Activated naive CD8-positive, alpha-beta T cell (primary cell): ENCODE measurements around the gene BCAS3.

ENCODE experiments used
- H3K27ac Mint-ChIP-seq: one replicate; pipeline ENCODE4 v1.8.0; 2021; ENCODE audit warnings: mixed read lengths
- H3K27me3 Mint-ChIP-seq: one replicate; pipeline ENCODE4 v1.8.0; 2021; ENCODE audit warnings: mixed read lengths
- H3K36me3 Mint-ChIP-seq: one replicate; pipeline ENCODE4 v1.8.0; 2021; ENCODE audit warnings: mixed read lengths
- H3K4me1 Mint-ChIP-seq: one replicate; pipeline ENCODE4 v1.8.0; 2021; ENCODE audit warnings: low read depth, mixed read lengths
- H3K4me3 Mint-ChIP-seq: one replicate; pipeline ENCODE4 v1.8.0; 2021; ENCODE audit warnings: mild to moderate bottlenecking, mixed read lengths
- H3K9me3 Mint-ChIP-seq: one replicate; pipeline ENCODE4 v1.8.0; 2021; ENCODE audit warnings: low read depth, mixed read lengths

The BCAS3 gene

DNA sequence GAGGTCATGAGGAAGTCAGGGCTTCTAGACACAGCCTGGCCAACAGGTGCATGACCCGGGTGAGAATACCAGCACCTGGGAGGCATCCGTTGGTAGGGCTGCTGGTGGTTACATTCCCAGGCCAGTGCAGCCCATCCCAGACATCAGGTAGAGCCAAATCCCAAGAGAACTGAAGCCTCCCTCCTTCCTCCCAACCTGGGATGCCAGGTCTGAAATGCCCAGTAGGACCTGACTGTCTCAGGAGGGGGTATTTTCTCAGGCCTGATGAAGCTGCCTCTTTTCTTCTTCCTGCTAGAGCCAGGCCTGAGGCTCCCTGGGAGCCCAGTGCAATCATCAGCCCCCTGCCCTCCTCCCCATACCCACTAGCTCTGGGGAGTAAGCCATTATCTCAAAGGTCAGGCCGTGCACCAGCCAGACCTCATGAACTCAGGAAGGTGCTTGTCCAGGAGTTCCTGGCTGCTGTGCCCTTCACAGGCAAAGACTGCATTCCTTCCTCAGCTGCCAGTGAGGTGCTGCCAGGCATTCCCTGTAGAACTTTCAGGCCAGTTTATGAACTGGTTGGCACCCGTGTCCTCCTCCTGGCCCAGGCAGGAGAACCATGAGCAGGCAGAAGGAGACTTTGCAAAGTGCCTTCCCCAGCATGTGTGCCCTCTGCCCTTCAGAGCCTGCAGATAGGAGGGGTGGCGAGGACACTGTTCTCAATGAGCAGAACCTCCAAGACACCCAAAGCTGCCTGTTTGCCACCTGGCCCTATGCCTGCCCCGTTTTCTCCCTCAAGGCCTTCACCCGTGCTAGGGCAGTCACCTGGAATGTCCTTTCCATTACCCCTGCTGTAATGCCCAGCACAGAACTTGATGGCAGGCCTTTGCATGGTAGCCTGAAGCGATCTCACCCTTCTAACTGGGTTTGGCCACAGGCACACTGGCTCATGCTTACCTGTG, 729.6 kb downstream of the BCAS3 start:
- no peaks in the 10 kb centered on the region for H3K9me3 Mint-ChIP-seq
- peaks cover 37% of the 10 kb centered on the region for H3K4me1 Mint-ChIP-seq
- peak overlapping the region; percentile 20 for H3K4me3 Mint-ChIP-seq
- no peak overlapping the region for H3K27ac Mint-ChIP-seq
- no peaks in the 10 kb centered on the region for H3K36me3 Mint-ChIP-seq
- peaks cover 31% of the 10 kb centered on the region for H3K27me3 Mint-ChIP-seq

GRCh38 chr17:61408151-61409041, 730.7 kb downstream of the BCAS3 start:
- Mint-ChIP-seq H3K4me3 (peak overlapping the region; percentile 80), H3K9me3 (no peaks in the 10 kb centered on the region)

DNA sequence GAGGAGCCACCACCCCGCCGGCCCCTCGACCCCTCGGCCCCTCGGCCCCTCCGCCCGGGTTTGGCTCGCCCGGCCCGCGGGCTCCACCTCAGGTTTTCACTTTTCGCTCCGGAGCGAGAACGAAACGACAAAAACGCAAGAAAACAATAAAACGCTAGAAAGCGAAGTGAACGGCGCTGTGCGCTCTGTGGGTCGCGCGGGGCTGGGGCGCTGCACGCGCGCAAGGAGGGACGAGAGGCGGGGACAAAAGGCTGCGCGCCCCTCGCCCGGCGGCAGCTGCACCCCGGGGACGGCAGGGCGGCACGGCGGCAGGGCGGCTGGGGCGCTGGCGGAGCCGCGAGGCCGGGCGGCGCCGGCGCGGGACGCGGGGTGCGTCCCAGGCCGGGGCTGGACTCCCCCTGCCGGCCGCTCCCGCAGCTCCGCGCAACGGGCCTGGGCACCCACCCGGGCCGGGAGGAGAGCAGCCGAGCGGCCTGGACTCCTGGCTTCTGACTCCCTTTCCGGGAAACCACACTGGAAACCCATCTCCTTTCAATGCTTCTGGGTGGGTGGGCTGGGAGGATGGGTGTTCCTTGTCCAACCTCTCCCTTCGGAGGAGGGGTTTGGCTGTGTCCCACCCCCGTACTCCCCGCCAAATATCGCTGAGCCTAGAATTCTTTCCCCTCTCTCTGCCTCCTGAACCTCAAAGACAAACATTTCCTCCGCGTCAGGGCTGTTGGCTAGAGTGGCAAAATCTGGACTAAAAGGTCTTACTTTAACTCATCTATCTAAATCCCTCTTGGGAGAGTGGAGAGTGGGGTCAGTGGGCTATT, 731.9 kb downstream of the BCAS3 start:
- Mint-ChIP-seq H3K9me3 (no peaks in the 10 kb centered on the region), H3K36me3 (no peaks in the 10 kb centered on the region), H3K4me3 (peak overlapping the region; percentile 78), H3K4me1 (peaks cover 21% of the 10 kb centered on the region), H3K27ac (no peak overlapping the region), H3K27me3 (peaks cover 21% of the 10 kb centered on the region)

More at GRCh38 chr17:61408151-61409041, 730.7 kb downstream of the BCAS3 start:
- H3K27ac Mint-ChIP-seq = no peak overlapping the region
- peaks cover 27% of the 10 kb centered on the region for H3K4me1 Mint-ChIP-seq
- H3K27me3 Mint-ChIP-seq = peaks cover 25% of the 10 kb centered on the region
- H3K36me3 Mint-ChIP-seq = no peaks in the 10 kb centered on the region

- no peaks in the 10 kb centered on the region for H3K9me3 Mint-ChIP-seq
- peaks cover 21% of the 10 kb centered on the region for H3K27me3 Mint-ChIP-seq
- peak overlapping the region; percentile 78 for H3K4me3 Mint-ChIP-seq
- peaks cover 21% of the 10 kb centered on the region for H3K4me1 Mint-ChIP-seq
- no peak overlapping the region for H3K27ac Mint-ChIP-seq
- H3K36me3 Mint-ChIP-seq = no peaks in the 10 kb centered on the region
These were observed 732.7 kb downstream of the BCAS3 start for GRCh38 chr17:61410141-61411010.

DNA sequence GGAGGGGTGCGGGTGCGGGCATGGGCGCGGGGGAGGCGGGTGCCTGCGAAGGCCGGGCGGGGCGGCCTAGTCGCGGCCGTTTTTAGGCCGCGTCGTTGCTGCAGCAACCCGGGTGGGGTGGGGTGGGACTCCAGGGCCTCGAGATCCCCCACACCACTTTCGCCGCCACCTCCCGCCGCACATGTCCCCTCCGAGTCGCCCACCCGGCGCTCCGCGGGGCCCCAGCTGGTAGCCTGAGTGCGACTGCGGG, 733.3 kb downstream of the BCAS3 start:
- Mint-ChIP-seq H3K27me3 (peaks cover 21% of the 10 kb centered on the region), H3K4me3 (peak overlapping the region; percentile 78), H3K27ac (no peak overlapping the region), H3K36me3 (no peaks in the 10 kb centered on the region), H3K4me1 (peaks cover 21% of the 10 kb centered on the region), H3K9me3 (no peaks in the 10 kb centered on the region)

DNA sequence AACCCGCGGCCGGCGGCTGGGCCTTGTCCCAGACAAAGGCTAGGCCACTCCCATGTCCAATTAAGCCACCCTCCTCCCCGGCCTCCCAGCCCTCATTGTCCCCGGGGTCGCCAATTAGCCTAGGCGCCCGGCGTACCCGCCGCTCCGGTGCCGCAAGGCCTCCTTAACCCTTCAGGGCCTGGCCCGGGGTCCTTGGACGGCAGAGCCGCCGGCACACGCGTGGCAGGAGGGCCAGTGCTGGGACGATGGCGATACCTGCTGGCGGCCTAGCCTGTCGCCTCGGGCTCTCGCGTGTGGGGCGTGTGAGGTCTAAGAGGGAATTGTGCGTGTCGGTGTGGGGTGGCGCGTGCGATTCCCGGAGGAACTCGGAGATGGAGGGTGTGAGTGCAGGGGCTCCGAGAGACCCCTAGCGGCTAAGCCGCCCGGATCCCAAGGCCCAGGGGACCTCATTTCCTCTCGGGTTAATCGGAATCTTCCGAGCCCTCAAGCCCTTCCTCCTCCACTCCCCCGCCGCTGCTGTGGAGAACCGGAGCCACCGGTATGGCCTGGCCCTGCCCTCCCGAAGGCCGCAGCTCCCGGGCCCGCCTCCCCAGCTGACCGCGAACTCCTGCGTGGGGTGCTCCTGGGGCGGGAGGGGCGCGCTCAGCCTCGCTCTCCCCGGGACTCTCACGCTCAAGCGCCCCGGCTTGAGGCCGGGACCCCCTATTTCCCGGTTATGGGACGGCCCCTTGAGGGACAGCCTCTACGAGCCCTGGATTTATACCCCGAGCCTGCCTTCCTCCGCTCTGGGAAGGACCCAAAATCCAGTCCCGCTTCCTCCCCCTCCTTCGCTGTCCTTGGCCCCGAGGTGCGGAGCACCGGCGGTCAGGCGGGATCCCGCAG, 733.9 kb downstream of the BCAS3 start:
- Mint-ChIP-seq H3K36me3 (no peaks in the 10 kb centered on the region), H3K9me3 (no peaks in the 10 kb centered on the region), H3K27me3 (peaks cover 21% of the 10 kb centered on the region), H3K27ac (no peak overlapping the region), H3K4me3 (peak overlapping the region; percentile 66), H3K4me1 (peaks cover 21% of the 10 kb centered on the region)

DNA sequence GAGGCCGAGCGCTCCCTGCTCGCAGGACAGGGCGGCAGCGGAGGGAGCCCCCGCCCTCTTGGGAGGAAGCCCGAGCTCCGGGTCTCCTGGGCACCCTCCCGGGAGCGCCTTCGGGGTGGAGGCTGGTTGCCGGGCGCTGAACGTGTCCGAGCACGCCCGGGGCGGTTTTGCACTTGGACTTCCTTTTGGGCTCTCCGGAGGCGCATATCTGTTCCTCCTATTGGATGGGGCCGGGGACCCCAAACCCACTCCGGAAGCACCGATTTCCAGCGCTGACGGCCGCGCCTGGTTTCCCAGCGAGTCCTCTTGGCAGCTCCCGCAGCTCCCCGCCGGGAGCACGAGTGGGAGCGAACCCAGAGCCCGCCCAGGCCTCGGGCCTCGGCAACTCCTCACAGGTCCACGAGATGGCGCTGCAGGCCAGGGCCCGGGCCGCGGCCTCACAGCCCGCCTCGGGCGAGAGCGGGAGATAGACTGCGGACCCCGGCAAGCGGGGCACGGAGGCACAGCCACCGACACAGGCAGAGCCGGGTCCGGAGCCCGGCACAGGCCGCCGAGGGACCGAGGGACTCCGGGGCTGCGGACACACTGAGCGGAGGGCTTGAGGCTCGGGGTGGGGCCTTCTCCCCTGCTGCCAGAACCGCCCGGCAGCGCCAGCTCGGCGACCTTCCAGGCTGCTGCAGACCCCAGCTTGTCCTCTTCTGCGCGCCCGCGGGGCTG, 734.6 kb downstream of the BCAS3 start:
- H3K4me1 Mint-ChIP-seq = peaks cover 21% of the 10 kb centered on the region

DNA sequence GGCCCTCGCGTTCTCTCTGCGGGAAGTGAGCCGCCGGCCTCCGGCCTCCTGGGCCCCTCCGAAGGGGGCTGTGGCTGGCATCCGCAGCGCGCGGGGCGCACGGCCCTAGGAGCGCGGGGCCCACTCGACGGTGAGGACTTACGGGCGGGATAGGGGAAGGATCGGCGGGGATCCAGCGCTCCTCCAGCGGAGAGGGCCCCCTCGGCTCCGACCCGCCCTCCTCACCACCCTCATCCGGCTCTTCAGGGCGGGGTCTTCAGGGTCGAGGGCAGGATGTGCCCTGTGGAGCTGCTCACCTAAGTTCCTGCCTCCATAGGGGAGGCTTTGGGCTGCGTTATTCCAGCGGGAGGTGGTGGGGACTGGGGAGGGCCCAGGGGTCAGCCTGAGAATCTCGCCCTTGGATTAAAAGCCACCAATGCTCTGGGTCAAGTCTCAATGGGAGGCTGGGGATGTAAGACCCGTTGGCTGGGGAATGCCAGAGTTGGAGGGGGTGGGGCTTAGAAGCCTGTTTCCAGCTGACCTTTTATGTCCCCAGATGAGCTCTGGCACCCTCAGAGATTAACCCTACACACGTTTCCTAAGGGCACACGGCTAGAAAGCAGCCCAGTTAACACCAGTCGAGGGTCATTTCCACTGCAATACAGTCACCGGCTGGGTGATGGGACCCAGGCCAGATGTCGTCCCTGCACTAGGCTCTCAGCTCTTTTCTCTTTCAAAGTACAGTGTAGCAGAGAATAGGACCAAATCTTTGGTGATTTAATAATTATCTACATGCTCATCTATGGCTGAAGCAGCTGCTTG, 735.4 kb downstream of the BCAS3 start:
- Mint-ChIP-seq H3K4me3 (peak overlapping the region; percentile 69), H3K9me3 (no peaks in the 10 kb centered on the region), H3K27me3 (peaks cover 19% of the 10 kb centered on the region), H3K36me3 (no peaks in the 10 kb centered on the region), H3K4me1 (peaks cover 16% of the 10 kb centered on the region), H3K27ac (no peak overlapping the region)

More for the DNA sequence above, 734.6 kb downstream of the BCAS3 start:
- Mint-ChIP-seq H3K4me3 (peak overlapping the region; percentile 44), H3K36me3 (no peaks in the 10 kb centered on the region), H3K27me3 (peaks cover 20% of the 10 kb centered on the region), H3K27ac (no peak overlapping the region), H3K9me3 (no peaks in the 10 kb centered on the region)

GRCh38 chr17:61413661-61414126, 736.0 kb downstream of the BCAS3 start:
- H3K36me3 Mint-ChIP-seq = no peaks in the 10 kb centered on the region
- H3K27me3 Mint-ChIP-seq = peaks cover 16% of the 10 kb centered on the region
- no peaks in the 10 kb centered on the region for H3K9me3 Mint-ChIP-seq
- peaks cover 13% of the 10 kb centered on the region for H3K4me1 Mint-ChIP-seq
- H3K4me3 Mint-ChIP-seq = no peak overlapping the region
- no peak overlapping the region for H3K27ac Mint-ChIP-seq

DNA sequence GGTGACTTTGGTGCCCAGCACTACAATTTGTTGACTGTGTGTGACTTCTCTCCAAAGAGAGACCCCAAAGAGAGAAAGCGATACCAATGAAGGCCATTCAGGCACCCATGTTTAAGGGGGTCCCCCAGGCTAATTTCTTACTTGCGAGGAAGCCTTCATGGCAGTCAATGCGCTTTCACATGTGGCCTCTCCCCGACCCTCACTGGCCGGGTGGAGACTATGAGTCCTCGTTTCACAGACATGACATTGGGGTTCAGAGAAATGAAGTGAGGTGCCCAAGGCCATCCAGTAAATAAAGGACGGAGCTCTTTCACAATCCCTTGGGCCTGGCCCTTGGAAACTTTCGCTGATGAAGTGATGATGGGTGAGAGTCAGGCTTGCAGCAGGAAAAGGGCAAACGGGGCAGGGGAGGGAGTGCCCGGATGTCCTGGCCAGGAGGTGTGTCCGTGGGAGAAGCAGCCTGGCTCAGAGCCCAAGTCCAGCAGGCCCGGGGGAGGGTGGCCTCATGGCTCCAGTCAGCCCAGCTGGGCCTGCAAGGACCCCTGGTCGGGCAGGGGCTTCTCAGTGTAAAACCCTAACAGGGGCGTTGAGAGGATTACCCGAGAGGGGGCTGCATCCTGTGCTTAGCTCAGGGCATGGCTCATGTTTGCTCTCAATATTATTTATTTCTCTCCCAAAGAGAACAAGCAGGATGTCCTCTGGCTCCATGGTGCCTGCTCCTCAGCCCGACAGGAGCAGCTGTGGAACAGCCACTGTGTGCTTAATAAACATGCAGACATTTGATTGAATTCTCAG, 736.7 kb downstream of the BCAS3 start:
- Mint-ChIP-seq H3K27ac (no peak overlapping the region), H3K4me3 (no peak overlapping the region), H3K36me3 (no peaks in the 10 kb centered on the region), H3K9me3 (no peaks in the 10 kb centered on the region), H3K27me3 (peaks cover 18% of the 10 kb centered on the region), H3K4me1 (peaks cover 10% of the 10 kb centered on the region)

DNA sequence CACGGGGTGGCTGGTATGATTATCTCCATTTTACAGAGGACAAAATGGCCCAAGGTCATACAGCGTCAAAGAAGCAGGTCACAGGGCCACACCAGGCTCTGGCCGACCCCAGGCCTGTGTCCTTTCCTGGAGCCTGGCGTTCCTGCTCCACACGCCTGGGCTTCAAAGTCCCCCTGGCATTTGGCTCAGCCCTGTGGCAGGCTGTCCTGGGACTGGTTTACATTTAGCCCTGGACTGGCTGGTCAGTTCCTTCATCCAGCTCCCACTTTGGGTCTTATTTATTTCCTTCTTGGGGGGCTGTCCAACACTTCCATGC, 737.2 kb downstream of the BCAS3 start:
- Mint-ChIP-seq H3K4me3 (no peak overlapping the region), H3K4me1 (peaks cover 8% of the 10 kb centered on the region), H3K27me3 (peaks cover 18% of the 10 kb centered on the region), H3K27ac (no peak overlapping the region), H3K36me3 (no peaks in the 10 kb centered on the region), H3K9me3 (no peaks in the 10 kb centered on the region)
